NCI-H128 (cell line): ENCODE measurements around the gene MBTD1.

Experiments used
- DNase-seq: peaks from one replicate; lab custom pipeline; 2025; ENCODE audit not compliant: unreplicated experiment; lab: John Stamatoyannopoulos, UW

The MBTD1 gene

GRCh38 chr17:51152766-51153209, 107.1 kb downstream of the MBTD1 start:
- no peak for DNase-seq

GRCh38 chr17:51150932-51151331, 108.9 kb downstream of the MBTD1 start:
- no peak for DNase-seq

- no peak for DNase-seq
Observed at GRCh38 chr17:51149163-51149562, 110.7 kb downstream of the MBTD1 start.

GRCh38 chr17:51147650-51148049, 112.2 kb downstream of the MBTD1 start:
- no peak for DNase-seq

GRCh38 chr17:51144266-51145022, 115.4 kb downstream of the MBTD1 start:
- no peak for DNase-seq

- DNase-seq: no peak
Observed at GRCh38 chr17:51142597-51142996, 117.3 kb downstream of the MBTD1 start.

- no peak for DNase-seq
Observed at GRCh38 chr17:51135956-51136355, 123.9 kb downstream of the MBTD1 start.

- no peak for DNase-seq
Observed at GRCh38 chr17:51133365-51133764, 126.5 kb downstream of the MBTD1 start.

DNA sequence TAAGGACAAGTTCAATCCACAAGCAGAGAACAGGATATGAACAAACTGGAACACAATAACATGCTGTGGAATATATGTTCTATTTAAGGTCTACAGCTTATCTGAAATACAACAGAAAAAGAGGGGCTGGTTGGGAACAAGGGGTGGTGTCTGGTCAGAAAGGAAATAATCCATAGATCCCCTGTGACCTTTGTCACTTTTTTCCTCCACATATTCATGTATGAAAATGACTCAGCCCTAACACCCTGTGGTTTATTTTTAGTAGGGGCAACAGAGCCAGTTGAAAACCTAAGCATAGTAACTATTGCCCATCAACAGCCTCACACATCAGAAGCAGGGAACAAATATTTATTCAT, 126.9 kb downstream of the MBTD1 start:
- no peak for DNase-seq

DNA sequence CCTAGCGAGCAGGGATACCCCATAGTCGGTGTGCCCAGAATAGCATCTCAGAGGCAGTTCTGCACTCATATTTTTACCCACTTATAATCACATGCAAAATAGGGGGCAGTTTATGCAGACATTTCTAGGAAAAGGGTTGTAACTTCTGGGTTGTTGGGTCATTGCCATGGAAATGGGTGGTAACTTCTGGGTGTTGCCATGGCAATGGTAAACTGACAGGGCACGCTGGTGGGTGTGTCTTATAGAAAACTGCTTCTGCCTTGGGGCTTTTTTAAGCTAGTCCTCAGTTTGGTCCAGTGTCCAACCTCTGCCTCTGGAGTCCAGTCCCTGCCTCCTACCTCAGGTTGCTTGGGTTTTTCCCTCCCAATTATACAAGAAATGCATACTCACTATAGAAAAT, 131.8 kb downstream of the MBTD1 start:
- DNase-seq: no peak
